OCI-LY3 (cell line): Measurements from ENCODE around the gene SMIM7.

Experiments used
- H2AFZ ChIP-seq: fragments of 200-600, 300-600 bp; shearing (Covaris generic); 2 replicates; pipeline ENCODE4 v1.6.0; 2014; ENCODE audit warnings: antibody characterized with exemption, low read depth, low read length
- H3K27ac ChIP-seq: fragments of 200-600, 300-600 bp; sonication (generic); 2 replicates; pipeline ENCODE4 v1.5.1; 2014; ENCODE audit warnings: mild to moderate bottlenecking, low read length, moderate library complexity, mixed read lengths
- H3K27me3 ChIP-seq: fragments of 200-600, 300-600 bp; sonication (generic); 2 replicates; pipeline ENCODE4 v1.6.1; 2014; ENCODE audit warnings: low read depth, low read length, mixed read lengths
- H3K36me3 ChIP-seq: fragments of 200-600, 300-600 bp; sonication (generic); replicated peaks from 2 replicates; pipeline ENCODE3; 2014; ENCODE audit warnings: low read depth, low read length, mixed read lengths
- H3K4me1 ChIP-seq: fragments of 300-600, 200-600 bp; sonication (generic); 2 replicates; pipeline ENCODE4 v1.6.1; 2014; ENCODE audit warnings: low read length, mixed read lengths
- H3K4me2 ChIP-seq: fragments of 200-600, 300-600 bp; sonication (generic); 2 replicates; pipeline ENCODE4 v1.6.1; 2014; ENCODE audit warnings: low read length, mixed read lengths
- H3K4me3 ChIP-seq: fragments of 300-600, 200-600 bp; sonication (generic); 2 replicates; pipeline ENCODE4 v1.5.1; 2014; ENCODE audit warnings: antibody characterized with exemption, mild to moderate bottlenecking, low read length, moderate library complexity
- H3K79me2 ChIP-seq: fragments of 300-600, 200-600 bp; shearing (Covaris generic); 2 replicates; pipeline ENCODE4 v1.6.1; 2014; ENCODE audit warnings: mild to moderate bottlenecking, low read length, mixed read lengths
- H3K9ac ChIP-seq: fragments of 300-600, 200-600 bp; shearing (Covaris generic); 2 replicates; pipeline ENCODE4 v1.6.0; 2014; ENCODE audit warnings: mild to moderate bottlenecking, low read length, moderate library complexity
- H3K9me3 ChIP-seq: fragments of 200-600, 300-600 bp; shearing (Covaris generic); 2 replicates; pipeline ENCODE4 v1.6.1; 2014; ENCODE audit warnings: low read length, mixed read lengths; ENCODE audit not compliant: insufficient read depth
- H4K20me1 ChIP-seq: fragments of 200-600, 300-600 bp; sonication (generic); 2 replicates; pipeline ENCODE4 v1.6.1; 2016; ENCODE audit warnings: low read length, mixed read lengths; ENCODE audit not compliant: insufficient read depth
- EZH2phosphoT487 ChIP-seq: fragments of 200-600 bp; shearing (Covaris generic); IDR thresholded peaks from 2 replicates; pipeline ENCODE4 v1.6.1; 2018; ENCODE audit warnings: antibody characterized with exemption, mixed run types, low read depth
- TF ChIP-seq, protein P1 (sequence below): fragments of 200-600, 300-600 bp; sonication (generic); IDR thresholded peaks from 2 replicates; pipeline ENCODE4 v1.5.1; 2014; ENCODE audit warnings: antibody characterized with exemption, low read length, low read depth

Gene SMIM7

DNA sequence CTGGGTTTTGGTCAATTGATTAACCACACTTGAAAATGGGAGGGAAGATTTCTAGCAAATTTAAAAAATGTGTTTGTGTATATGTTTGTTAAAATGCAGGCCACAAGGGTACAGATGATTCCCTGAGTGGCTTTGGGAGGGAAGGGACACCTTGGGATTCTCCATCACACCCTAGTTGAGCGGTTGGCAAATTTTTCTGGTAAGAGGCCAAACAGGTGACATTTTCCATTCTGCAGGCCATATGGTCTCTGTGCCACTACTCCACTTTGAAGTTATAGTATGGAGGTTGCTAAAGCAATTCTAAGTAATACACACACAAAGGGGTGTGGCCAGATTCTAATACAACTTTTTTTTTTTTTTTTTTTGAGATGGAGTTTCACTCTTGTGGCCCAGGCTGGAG, 19.0 kb downstream of the SMIM7 start:
- H3K4me3 ChIP-seq: no peak overlapping the region
- no peak overlapping the region for H3K4me2 ChIP-seq
- H2AFZ ChIP-seq: no peak overlapping the region
- H3K9ac ChIP-seq: no peak overlapping the region
- H3K27me3 ChIP-seq: no peaks in the 10 kb centered on the region
- TF ChIP-seq, protein P1, sequence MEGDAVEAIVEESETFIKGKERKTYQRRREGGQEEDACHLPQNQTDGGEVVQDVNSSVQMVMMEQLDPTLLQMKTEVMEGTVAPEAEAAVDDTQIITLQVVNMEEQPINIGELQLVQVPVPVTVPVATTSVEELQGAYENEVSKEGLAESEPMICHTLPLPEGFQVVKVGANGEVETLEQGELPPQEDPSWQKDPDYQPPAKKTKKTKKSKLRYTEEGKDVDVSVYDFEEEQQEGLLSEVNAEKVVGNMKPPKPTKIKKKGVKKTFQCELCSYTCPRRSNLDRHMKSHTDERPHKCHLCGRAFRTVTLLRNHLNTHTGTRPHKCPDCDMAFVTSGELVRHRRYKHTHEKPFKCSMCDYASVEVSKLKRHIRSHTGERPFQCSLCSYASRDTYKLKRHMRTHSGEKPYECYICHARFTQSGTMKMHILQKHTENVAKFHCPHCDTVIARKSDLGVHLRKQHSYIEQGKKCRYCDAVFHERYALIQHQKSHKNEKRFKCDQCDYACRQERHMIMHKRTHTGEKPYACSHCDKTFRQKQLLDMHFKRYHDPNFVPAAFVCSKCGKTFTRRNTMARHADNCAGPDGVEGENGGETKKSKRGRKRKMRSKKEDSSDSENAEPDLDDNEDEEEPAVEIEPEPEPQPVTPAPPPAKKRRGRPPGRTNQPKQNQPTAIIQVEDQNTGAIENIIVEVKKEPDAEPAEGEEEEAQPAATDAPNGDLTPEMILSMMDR: no peak
- no peak for TF ChIP-seq EZH2phosphoT487
- peaks cover 60% of the 10 kb centered on the region for H3K36me3 ChIP-seq
- no peaks in the 10 kb centered on the region for H3K4me1 ChIP-seq
- H3K79me2 ChIP-seq: peaks cover 70% of the 10 kb centered on the region
- H4K20me1 ChIP-seq: peaks cover 9% of the 10 kb centered on the region; the same call in 1 of the 2 replicates
- H3K27ac ChIP-seq: no peak overlapping the region
- H3K9me3 ChIP-seq: no peaks in the 10 kb centered on the region

DNA sequence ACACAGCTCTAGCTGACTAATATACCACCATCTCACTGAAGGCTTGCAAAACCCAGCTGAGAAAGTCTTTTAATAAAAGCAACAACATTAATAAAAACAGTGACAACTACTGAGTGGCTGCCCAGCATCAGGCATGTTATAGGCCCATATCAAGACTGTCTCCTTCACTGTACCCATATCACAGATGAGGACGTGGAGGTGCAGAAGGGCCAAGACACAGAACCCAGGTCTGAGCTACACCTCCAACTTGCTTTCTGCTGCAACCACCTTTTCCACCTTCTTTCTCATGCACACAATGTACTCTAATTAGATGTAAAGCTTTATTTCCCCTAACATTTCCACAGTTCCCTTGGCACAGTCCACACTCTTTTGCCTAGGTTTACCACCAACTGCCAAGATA, 21.3 kb downstream of the SMIM7 start:
- no peak overlapping the region for H3K4me2 ChIP-seq
- H3K36me3 ChIP-seq: peaks cover 57% of the 10 kb centered on the region
- no peaks in the 10 kb centered on the region for H3K27me3 ChIP-seq

DNA sequence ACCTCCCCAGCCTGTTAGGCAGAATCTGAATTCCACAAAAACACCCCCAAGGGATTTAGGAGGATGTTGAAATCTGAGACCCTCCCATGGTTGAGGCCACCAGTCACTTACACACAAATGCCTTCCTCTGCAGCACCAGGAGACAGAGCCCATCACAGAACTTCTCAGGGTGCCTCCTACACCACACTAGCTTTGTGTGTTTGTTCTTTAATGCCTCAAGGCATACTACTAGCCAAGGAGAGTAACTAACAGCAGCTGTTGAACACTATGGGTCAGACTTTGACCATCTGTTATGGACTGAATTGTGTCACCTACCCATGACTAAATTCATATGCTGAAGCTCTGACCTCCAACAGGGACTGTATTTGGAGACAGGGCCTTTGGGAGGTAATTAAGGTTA, 22.4 kb downstream of the SMIM7 start:
- Histone ChIP-seq H3K4me3 (no peak overlapping the region), H3K4me2 (no peak overlapping the region), H3K79me2 (peaks cover 55% of the 10 kb centered on the region), H2AFZ (no peak overlapping the region), H3K4me1 (no peaks in the 10 kb centered on the region), H3K27me3 (no peaks in the 10 kb centered on the region), H3K9ac (no peak overlapping the region), H3K9me3 (no peaks in the 10 kb centered on the region), H4K20me1 (peaks cover 9% of the 10 kb centered on the region; the same call in 1 of the 2 replicates), H3K27ac (no peak overlapping the region), H3K36me3 (peaks cover 53% of the 10 kb centered on the region)
- TF ChIP-seq EZH2phosphoT487: no peak
- TF ChIP-seq, protein P1: no peak

More for the DNA sequence above, 21.3 kb downstream of the SMIM7 start:
- H3K79me2 ChIP-seq: peaks cover 59% of the 10 kb centered on the region
- no peak overlapping the region for H3K4me3 ChIP-seq
- no peak overlapping the region for H3K27ac ChIP-seq
- H2AFZ ChIP-seq: no peak overlapping the region
- H4K20me1 ChIP-seq: peaks cover 9% of the 10 kb centered on the region; the same call in 1 of the 2 replicates
- TF ChIP-seq EZH2phosphoT487: no peak
- TF ChIP-seq, protein P1: no peak
- no peaks in the 10 kb centered on the region for H3K4me1 ChIP-seq
- H3K9me3 ChIP-seq: no peaks in the 10 kb centered on the region
- H3K9ac ChIP-seq: no peak overlapping the region

DNA sequence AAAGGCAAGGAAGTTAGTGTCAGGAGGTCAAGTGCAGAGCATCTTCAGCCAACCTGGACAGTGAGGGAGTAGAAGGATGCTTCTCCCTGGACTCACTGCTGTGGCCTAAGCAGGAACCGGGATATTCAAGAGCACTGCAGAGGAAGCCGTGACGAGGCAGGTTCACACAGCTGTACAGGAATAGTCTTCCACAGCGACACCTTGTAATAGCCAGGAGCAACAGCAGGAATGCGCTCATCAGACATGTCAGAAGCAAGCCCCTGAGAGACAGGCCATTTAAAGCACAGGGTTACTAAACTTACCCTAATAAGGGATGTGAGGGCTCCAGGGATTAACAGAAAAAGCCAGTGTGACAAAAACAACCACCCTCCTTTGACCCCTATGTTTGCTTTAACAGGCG, 28.5 kb downstream of the SMIM7 start:
- Histone ChIP-seq H3K4me1 (peaks cover 15% of the 10 kb centered on the region), H3K4me2 (no peak overlapping the region), H3K27me3 (no peaks in the 10 kb centered on the region), H3K4me3 (no peak overlapping the region), H3K36me3 (peaks cover 29% of the 10 kb centered on the region), H2AFZ (no peak overlapping the region), H4K20me1 (peaks cover 11% of the 10 kb centered on the region), H3K9ac (no peak overlapping the region), H3K79me2 (peaks cover 27% of the 10 kb centered on the region), H3K27ac (no peak overlapping the region), H3K9me3 (no peaks in the 10 kb centered on the region)
- TF ChIP-seq, protein P1: no peak
- no peak for TF ChIP-seq EZH2phosphoT487
